ENCODE data around the gene ZNF791. TPM values are rescaled to one million over a fixed set of nuclear protein-coding genes. Genes with fewer than 3 reads are reported as not detected.
"Not testable (repeated sequence)": the region's sequence is repeated elsewhere in the genome, so short reads cannot be mapped to it uniquely, and the experiment has no call there.

Gene ZNF791
- 8.3 and 8.9 TPM in 2 replicates for total RNA-seq

- peak; percentile 97 to 98 for DNase-seq (ENCODE audit: low read depth in 2 of 2)
Observed at GRCh38 chr19:12610540-12611360, at the start of gene ZNF791, which contains the start of gene ZNF490. TSS of gene ZNF791 (plus strand) at chr19:12610920. CDS start at chr19:12611080, 160 bp downstream. TSS of gene ZNF490 (minus strand) at chr19:12610813. CDS start at chr19:12610680, 133 bp downstream.

- peak; percentile 84 to 89 for DNase-seq (ENCODE audit: low read depth in 2 of 2)
Observed at GRCh38 chr19:12564016-12564664, 46.6 kb upstream of the ZNF791 start.

GRCh38 chr19:12566380-12566779 is 44.3 kb upstream of the ZNF791 start:
- DNase-seq (ENCODE audit: low read depth in 2 of 2), result not testable (repeated sequence)

GRCh38 chr19:12567951-12568350 is 42.8 kb upstream of the ZNF791 start:
- no peak for DNase-seq (ENCODE audit: low read depth in 2 of 2)

GRCh38 chr19:12574036-12574435 is 36.7 kb upstream of the ZNF791 start:
- DNase-seq (ENCODE audit: low read depth in 2 of 2), result no peak

- DNase-seq (ENCODE audit: low read depth in 2 of 2), result no peak
Observed at GRCh38 chr19:12578641-12579040, 32.1 kb upstream of the ZNF791 start.

- no peak for DNase-seq (ENCODE audit: low read depth in 2 of 2)
Observed at GRCh38 chr19:12580180-12580694, 30.5 kb upstream of the ZNF791 start.

- no peak for DNase-seq (ENCODE audit: low read depth in 2 of 2)
Observed at GRCh38 chr19:12581100-12581499, 29.6 kb upstream of the ZNF791 start.

- no peak for DNase-seq (ENCODE audit: low read depth in 2 of 2)
Observed at GRCh38 chr19:12596485-12596884, 14.2 kb upstream of the ZNF791 start.

- no peak for DNase-seq (ENCODE audit: low read depth in 2 of 2)
Observed at GRCh38 chr19:12596927-12597548, 13.7 kb upstream of the ZNF791 start.

GRCh38 chr19:12597594-12597993 is 13.1 kb upstream of the ZNF791 start:
- no peak for DNase-seq (ENCODE audit: low read depth in 2 of 2)

- DNase-seq (ENCODE audit: low read depth in 2 of 2), result no peak
Observed at GRCh38 chr19:12603714-12604113, 7.0 kb upstream of the ZNF791 start.

GRCh38 chr19:12606796-12607195 is 3.9 kb upstream of the ZNF791 start:
- no peak for DNase-seq (ENCODE audit: low read depth in 2 of 2)

GRCh38 chr19:12607631-12608030 is 3.1 kb upstream of the ZNF791 start:
- no peak for DNase-seq (ENCODE audit: low read depth in 2 of 2)

GRCh38 chr19:12611361-12611699 is 610 bp downstream of the ZNF791 start:
- DNase-seq (ENCODE audit: low read depth in 2 of 2), result peak; percentile 79 to 94

- no peak for DNase-seq (ENCODE audit: low read depth in 2 of 2)
Observed at GRCh38 chr19:12617646-12618045, 6.9 kb downstream of the ZNF791 start.

GRCh38 chr19:12621253-12622024 is 10.7 kb downstream of the ZNF791 start:
- not testable (repeated sequence) for DNase-seq (ENCODE audit: low read depth in 2 of 2)

GRCh38 chr19:12623361-12624031 is 12.8 kb downstream of the ZNF791 start:
- DNase-seq (ENCODE audit: low read depth in 2 of 2), result no peak

- DNase-seq (ENCODE audit: low read depth in 2 of 2), result no peak
Observed at GRCh38 chr19:12626958-12627357, 16.2 kb downstream of the ZNF791 start.
